Embryonic facial prominence (tissue), 1 donor: ENCODE results near the gene CLSTN2.

Experiments used
- DNase-seq: peaks from one replicate; pipeline ENCODE4 v3.0.0-alpha.2; 2016; ENCODE audit errors: extremely low spot score

The CLSTN2 gene

DNA sequence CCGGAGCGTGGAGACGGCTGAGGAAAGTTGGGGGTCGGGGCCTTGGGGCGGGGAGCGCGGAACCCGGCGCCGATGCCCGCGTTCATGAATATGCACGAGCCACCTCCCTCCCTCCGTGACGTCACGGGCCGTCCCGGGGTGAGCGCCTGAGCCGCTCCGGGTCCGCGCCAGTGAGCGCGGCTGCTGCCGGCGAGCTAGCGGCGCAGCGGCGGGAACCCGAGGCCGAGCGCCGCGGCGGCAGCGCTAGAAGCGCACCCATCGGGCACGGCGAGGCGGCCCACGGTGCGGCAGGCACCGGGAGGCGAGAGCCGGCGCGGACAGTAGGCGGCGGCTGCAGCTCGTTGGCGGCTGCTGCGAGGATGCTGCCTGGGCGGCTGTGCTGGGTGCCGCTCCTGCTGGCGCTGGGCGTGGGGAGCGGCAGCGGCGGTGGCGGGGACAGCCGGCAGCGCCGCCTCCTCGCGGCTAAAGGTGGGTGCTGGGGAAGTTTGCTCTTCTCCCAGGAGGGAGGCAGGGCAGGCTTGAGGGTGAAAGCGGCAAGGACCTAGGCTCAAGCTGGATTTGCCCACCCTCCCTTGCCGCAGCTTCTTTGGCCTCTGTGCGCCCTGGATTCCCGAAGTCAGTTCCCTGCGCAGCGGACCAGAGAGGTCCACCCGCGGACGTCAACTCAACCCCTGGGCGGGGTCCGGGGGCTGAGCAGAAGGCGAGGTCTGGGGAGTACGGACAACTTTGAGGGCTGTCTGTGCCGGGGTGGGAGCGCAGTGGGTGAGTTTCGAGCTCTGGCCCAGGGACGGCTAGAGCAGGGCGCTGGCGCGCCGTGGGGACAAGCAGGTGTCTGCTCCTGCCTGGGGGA, at the start of gene CLSTN2:
Gene CLSTN2 (plus strand): TSS at position 170 of the 850 bp plus-strand sequence.
- DNase-seq = no peak

DNA sequence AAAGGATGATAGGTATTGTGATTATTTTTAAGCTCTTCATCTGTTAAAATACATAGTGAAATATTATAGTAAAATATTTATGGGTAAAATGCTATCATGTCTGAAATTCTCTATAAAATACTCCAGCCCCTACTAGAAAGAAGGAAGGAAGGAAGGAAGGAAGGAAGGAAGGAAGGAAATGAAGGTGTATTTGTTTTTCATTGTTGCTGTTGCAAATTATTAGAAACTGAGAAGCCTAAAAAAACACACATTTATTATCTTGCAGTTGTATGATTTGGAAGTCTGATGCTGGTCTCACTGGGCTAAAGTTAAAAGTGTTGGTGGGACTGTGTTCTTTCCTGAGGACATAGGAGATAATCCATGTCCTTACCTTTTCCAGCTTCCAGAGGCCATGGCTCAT, 47.6 kb upstream of the CLSTN2 start:
- DNase-seq = no peak

- no peak for DNase-seq
Observed at GRCh38 chr3:139888561-139889140, 46.3 kb upstream of the CLSTN2 start.

DNA sequence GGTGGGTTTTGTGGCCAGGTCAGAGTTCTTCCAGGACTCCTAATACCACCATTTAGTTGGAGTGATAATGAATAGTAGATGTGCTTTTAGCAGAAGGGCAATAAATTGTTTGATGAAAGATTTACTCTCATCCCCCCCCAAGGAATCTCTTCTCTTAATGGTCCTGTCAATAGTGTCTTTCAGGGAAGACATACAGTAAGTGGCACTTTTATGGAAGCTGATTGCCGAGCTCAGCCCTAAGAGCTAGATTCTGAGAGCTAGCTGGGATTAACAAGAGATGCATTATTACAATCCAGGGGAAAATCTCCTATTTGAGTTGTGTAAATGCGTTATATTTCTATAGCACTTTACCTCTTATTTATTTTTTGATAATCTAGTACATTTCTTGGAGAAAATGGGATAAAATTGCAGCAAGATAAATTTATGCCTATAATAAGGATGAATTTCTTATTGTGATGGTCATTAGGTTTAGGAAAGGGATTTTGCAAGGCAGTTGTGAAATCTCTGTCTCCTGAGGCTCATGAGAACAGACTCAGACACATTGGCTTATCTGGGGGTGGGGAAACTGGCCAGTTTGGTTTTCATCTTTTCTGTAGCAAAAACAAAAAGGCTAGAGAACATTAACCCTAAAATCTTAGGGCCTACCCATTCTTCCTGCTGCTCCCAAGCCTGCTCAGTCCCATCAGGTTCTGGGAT, 41.6 kb upstream of the CLSTN2 start:
- no peak for DNase-seq

- no peak for DNase-seq
Observed at GRCh38 chr3:139893963-139894642, 40.9 kb upstream of the CLSTN2 start.

GRCh38 chr3:139894643-139894989, 40.4 kb upstream of the CLSTN2 start:
- DNase-seq = no peak

DNA sequence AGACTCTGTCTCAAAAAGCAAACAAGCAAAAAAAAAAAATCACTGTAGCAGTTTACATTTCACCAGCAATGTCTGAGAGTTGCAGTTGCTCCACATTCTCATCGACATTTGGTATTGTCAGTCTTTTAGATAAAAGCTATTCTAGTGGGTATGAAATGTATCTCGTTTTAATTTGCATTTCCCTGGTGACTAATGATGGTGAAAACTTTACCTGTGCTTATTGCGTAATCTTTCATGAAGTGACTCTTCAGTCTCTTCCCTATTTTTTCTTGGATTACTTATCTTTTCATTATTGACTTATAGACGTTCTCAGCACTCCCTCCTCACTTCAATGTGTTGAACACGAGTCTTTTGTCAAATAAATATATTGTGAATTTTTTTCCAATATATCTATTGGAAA, 37.2 kb upstream of the CLSTN2 start:
- no peak for DNase-seq

- no peak for DNase-seq
Observed at GRCh38 chr3:139906418-139906817, 28.6 kb upstream of the CLSTN2 start.

GRCh38 chr3:139909811-139910210, 25.2 kb upstream of the CLSTN2 start:
- DNase-seq = no peak

DNA sequence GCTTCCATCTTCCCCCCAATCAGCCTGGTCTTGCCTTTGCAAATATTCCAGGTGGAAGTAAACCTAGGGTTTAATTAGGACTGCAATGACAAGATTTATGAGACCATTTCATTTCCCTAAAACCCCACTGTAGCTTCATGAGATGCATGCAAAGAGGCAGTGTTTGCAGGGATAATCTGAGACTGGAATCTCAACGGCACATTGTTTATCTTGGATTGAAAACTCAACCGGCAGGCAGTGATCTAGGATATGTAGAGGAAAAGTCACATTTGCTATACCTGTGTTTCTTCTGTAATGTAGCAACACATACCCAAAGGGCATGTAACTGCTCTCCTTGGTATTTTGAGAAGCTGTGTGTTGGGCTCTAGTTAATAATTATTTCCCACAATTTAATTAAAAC, 18.7 kb upstream of the CLSTN2 start:
- no peak for DNase-seq

GRCh38 chr3:139917226-139917785, 17.7 kb upstream of the CLSTN2 start:
- DNase-seq = no peak

DNA sequence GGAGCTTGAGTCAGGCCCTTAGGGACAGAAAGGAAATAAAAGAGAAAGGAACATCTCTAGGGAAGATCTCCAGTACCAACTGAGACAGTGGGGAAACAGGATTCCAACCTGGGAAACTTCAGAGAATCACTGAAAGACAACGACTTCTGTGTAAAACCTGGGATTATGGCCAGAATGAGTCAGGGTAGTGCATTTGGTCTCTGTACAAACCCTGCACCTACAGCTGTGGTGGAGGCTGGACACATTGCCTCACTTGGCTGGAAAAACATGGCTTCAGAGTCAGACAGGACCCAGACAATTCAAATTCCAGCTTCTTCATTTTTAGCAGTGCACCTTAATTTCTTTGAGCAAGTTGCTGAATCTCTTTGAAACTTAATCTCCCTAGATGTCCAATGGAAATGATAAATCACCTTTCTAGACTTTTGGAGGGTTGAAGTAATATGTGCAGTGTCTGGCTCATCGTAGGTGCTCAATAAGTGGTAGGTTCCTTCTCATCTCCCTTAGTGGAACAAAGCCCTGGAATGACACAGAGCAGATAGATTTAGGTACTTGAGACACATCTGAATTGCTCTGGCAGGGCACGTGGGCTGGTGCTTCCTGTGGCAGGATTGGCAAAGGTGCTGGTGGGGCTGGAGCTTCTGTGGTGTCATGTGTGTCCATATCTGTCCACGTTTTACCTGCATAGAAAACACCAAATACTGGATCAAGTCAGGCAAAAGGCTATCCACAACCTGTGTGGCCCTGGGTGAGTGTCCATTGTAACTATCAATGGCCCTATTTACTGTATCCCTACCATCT, 6.1 kb upstream of the CLSTN2 start:
- no peak for DNase-seq

DNA sequence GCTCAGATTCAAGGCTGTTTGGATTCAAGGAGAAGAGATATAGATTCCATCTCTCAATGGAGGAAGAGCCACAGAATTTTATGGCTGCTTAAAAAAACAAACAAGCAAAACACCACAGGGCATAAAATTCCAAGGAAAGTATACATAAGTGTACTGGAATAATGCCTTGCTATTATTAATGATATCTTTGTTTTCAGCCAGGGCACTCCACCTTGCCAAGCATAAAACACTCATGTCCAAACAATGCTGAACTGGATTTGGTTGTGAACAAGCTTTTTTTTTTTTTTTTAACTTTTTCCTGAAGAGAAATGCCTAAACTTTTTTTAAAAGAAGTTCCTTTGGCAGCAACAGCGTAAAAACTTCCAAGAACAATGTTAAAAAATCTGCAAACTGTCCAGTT, 4.8 kb upstream of the CLSTN2 start:
- no peak for DNase-seq

DNA sequence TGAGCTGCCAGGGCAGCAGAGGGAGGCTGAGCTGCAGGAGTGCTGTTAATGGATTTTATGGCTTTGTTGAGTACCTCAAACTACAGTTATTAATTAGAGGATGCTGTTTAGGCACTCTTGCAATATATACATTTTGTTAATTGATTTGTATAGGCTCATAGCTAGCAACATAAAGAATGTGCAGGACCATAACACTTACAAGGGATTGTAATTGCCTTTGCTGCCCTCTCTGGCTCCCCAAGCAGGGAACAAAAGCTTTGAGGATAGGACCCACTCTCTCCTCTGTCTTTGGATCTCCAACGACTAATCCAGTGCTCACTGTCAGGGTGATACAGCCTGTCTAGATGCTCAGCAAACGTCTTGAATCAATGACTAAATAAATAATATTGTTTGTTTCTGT, 1.2 kb upstream of the CLSTN2 start:
- no peak for DNase-seq

GRCh38 chr3:139934613-139935015, 371 bp upstream of the CLSTN2 start:
- DNase-seq = no peak

DNA sequence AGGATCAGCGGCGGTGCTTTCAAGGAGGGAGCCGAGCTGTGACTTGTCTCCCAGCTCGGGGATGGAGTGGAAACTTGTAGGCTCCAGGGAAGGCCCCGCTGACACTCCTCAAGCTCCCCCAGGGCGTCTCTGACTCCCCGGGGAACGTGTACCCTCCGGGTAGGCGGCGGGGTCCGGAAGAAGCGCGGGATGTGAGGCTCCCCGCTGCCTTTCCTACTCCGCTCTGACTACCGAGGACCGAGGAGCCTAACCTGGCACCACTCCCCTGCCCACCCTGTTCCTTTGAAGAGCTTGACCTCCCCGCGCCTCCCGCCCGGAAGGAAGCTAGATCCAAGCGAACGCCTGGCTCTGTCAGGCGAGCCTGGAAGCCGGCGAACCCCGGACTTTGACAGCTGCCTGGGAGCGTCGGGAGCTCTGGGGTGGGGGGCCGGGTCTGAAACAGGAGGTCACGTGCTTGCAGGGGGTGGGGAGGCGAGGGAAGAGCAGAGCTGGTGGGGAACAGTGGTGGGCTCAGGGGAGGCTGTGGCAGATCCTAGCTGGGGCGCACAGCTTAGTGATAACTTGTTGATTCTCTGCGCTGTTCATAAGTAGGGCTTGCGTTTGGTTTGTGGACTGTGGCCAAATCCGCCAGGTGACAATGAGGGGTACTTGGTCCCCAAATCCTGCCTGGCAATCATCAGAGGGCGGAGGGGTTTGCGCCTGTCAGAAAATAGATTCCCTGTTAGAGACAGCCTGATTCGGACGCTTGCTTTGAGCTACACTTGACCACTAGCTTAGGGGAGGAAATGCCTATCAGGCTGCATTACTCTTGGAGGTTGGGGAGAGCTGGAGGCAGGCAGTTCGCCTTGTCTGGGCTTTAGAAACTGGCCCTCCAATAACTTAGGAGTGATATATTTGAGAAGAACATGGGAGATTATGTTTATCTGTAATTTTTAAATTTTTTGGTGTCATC, 1.2 kb downstream of the CLSTN2 start:
- no peak for DNase-seq

GRCh38 chr3:139937674-139938279, 2.8 kb downstream of the CLSTN2 start:
- DNase-seq = peak; percentile 18

DNA sequence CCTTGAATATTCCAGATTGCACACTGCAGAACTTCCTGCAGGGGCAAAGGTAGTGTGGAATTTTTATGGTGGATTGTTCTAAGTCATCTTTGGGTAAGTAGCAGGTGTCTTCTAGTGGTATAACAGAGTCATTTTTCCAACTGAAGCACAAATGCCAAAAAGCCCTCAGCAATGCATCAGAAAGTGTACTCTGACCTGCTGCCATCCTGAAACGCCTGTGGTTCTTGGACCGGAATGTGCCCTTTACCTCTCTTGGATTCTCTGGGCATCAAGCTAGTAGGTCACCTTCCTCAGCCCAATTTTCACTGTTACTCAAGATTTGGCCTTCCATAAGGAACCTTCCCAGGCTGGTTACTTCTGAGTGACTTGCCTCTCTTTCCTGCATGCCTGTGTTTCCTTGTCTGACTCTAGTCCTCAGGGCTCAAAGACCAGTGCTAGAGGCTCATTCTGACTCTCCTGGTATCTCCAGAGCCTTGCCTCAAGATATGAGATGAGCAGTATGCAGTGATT, 4.8 kb downstream of the CLSTN2 start:
- no peak for DNase-seq

GRCh38 chr3:139940622-139941021, 5.6 kb downstream of the CLSTN2 start:
- no peak for DNase-seq
